Measurements from ENCODE around the gene ATP1A2. TPM values are rescaled to one million over a fixed set of nuclear protein-coding genes. Genes with fewer than 3 reads are reported as not detected.

ATP1A2 gene
- total RNA-seq, 1 experiment from 2014 or later = 23.2 TPM

- TF ChIP-seq ESRRA (CRISPR knock-in tag; IDR thresholded peaks at IDR 0.05; ENCODE audit: borderline replicate concordance) (no peak), ZNF423 (CRISPR knock-in tag; IDR thresholded peaks at IDR 0.05) (no peak)
These were observed 35.7 kb downstream of the ATP1A2 start, which contains the start of gene ATP1A4 (continued) for GRCh38 chr1:160151303-160151702.

GRCh38 chr1:160154790-160155189 is 39.2 kb downstream of the ATP1A2 start:
- Mint-ChIP-seq H3K9me3 (no peaks in the 10 kb centered on the region), H3K4me1 (0 out of 2 replicates have a peak, but pooled peaks cover 2% of the 10 kb centered on the region), H3K4me3 (no peak overlapping the region), H3K27ac (no peak overlapping the region), H3K36me3 (no peaks in the 10 kb centered on the region), H3K27me3 (ENCODE audit: low read depth) (no peaks in the 10 kb centered on the region; the same call in 1 of the 2 replicates)
- ChIA-PET CTCF (no interaction called here), POLR2A (no interaction called here)
- TF ChIP-seq MXD4 (CRISPR knock-in tag; IDR thresholded peaks at IDR 0.05; ENCODE audit: borderline replicate concordance) = no peak
- TF ChIP-seq ZNF121 (CRISPR knock-in tag; IDR thresholded peaks at IDR 0.05) = no peak
- no peak for TF ChIP-seq CBFB (CRISPR knock-in tag; IDR thresholded peaks at IDR 0.05; ENCODE audit: low read depth)
- no peak for TF ChIP-seq FOXP1 (CRISPR knock-in tag; IDR thresholded peaks at IDR 0.05; ENCODE audit: borderline replicate concordance)
- no peak for TF ChIP-seq ZNF671 (CRISPR knock-in tag; IDR thresholded peaks at IDR 0.05)
- TF ChIP-seq RELA (CRISPR knock-in tag; IDR thresholded peaks at IDR 0.05; ENCODE audit: borderline replicate concordance) = no peak
- TF ChIP-seq IRF2 (CRISPR knock-in tag; IDR thresholded peaks at IDR 0.05; ENCODE audit: borderline replicate concordance, low read depth) = no peak
- TF ChIP-seq FOXP4 (CRISPR knock-in tag; IDR thresholded peaks at IDR 0.05) = no peak
- TF ChIP-seq NR1H2 (CRISPR knock-in tag; IDR thresholded peaks at IDR 0.05) = no peak
- DNase-seq (ENCODE audit: low spot score) = no peak
- ATAC-seq = no peak

- CTCF ChIA-PET = interaction anchor here (0.9 to 1.7 kb wide), 7 partner anchors 37 to 220 kb away, joined by 3 to 6 read pairs (median 4); no protein-coding TSS in a partner anchor
- no peaks in the 10 kb centered on the region for H3K9me3 Mint-ChIP-seq
- POLR2A ChIA-PET = no interaction called here
These were observed 40.8 kb downstream of the ATP1A2 start for GRCh38 chr1:160156361-160156760.

GRCh38 chr1:160157174-160157573 is 41.6 kb downstream of the ATP1A2 start:
- no peak for TF ChIP-seq ZNF423 (CRISPR knock-in tag; IDR thresholded peaks at IDR 0.05)
- no peak for TF ChIP-seq TCF7 (CRISPR knock-in tag; IDR thresholded peaks at IDR 0.05; ENCODE audit: low read depth)
- no peak for TF ChIP-seq NFYB (CRISPR knock-in tag; conservative IDR thresholded peaks at IDR 0.05; ENCODE audit: low read depth)
- no peak for TF ChIP-seq KAT7 (CRISPR knock-in tag; IDR thresholded peaks at IDR 0.05; ENCODE audit: borderline replicate concordance)
- no peak for TF ChIP-seq ZSCAN18 (CRISPR knock-in tag; IDR thresholded peaks at IDR 0.05)
- no peak overlapping the region for H3K27ac Mint-ChIP-seq
- POLR2A ChIA-PET = no interaction called here
- H3K9me3 Mint-ChIP-seq = no peaks in the 10 kb centered on the region
- H3K27me3 Mint-ChIP-seq (ENCODE audit: low read depth) = no peaks in the 10 kb centered on the region
- DNase-seq (ENCODE audit: low spot score) (no peak), ATAC-seq (no peak)
- no peaks in the 10 kb centered on the region for H3K36me3 Mint-ChIP-seq
- no peak overlapping the region for H3K4me3 Mint-ChIP-seq
- peaks cover 4% of the 10 kb centered on the region for H3K4me1 Mint-ChIP-seq
- CTCF ChIA-PET = interaction anchor here (0.6 to 1.7 kb wide), 5 partner anchors 41 to 135 kb away, joined by 3 to 6 read pairs (median 4); partner anchors contain the start of gene ATP1A2

More at GRCh38 chr1:160156361-160156760, 40.8 kb downstream of the ATP1A2 start:
- 0 out of 2 replicates have a peak, but pooled peaks cover 2% of the 10 kb centered on the region for H3K4me1 Mint-ChIP-seq
- ATAC-seq (no peak), DNase-seq (ENCODE audit: low spot score) (no peak)
- no peaks in the 10 kb centered on the region; the same call in 1 of the 2 replicates for H3K27me3 Mint-ChIP-seq (ENCODE audit: low read depth)
- no peak for TF ChIP-seq ESRRA (CRISPR knock-in tag; IDR thresholded peaks at IDR 0.05; ENCODE audit: borderline replicate concordance)
- TF ChIP-seq ATF1 (CRISPR knock-in tag; IDR thresholded peaks at IDR 0.05) = no peak
- no peak for TF ChIP-seq MYBL2 (CRISPR knock-in tag; IDR thresholded peaks at IDR 0.05)
- no peak for TF ChIP-seq ATF3 (CRISPR knock-in tag; conservative IDR thresholded peaks at IDR 0.05)
- no peak overlapping the region for H3K4me3 Mint-ChIP-seq
- H3K27ac Mint-ChIP-seq = no peak overlapping the region
- no peaks in the 10 kb centered on the region for H3K36me3 Mint-ChIP-seq

Data from WTC11 (cell line).